Neural cell (in vitro differentiated cells): Measurements from ENCODE around the gene ARHGEF11. TPM values are rescaled to one million over a fixed set of nuclear protein-coding genes. Genes with fewer than 3 reads are reported as not detected.
A peak's percentile ranks its signal among the peaks of the same experiment; 100 is the strongest.

ENCODE experiments used
- H2AFZ ChIP-seq: fragments of 200-600, 300-800 bp; sonication (generic), shearing (Covaris generic); 2 replicates; pipeline ENCODE4 v1.6.0; 2014; ENCODE audit warnings: low read depth, mild to moderate bottlenecking, antibody characterized with exemption, low read length, moderate library complexity
- H3F3A ChIP-seq: fragments of 200-600 bp; shearing (Covaris generic); 2 replicates; pipeline ENCODE4 v1.6.1; 2016; ENCODE audit warnings: mild to moderate bottlenecking, moderate library complexity, mixed read lengths, antibody characterized with exemption, low read length; ENCODE audit not compliant: insufficient read depth, poor library complexity, severe bottlenecking
- H3K27ac ChIP-seq: fragments of 200-600, 300-800 bp; sonication (generic), shearing (Covaris generic); 2 replicates; pipeline ENCODE4 v1.5.1; 2014; ENCODE audit warnings: mild to moderate bottlenecking, low read length, moderate library complexity
- H3K27me3 ChIP-seq: fragments of 300-800, 200-600 bp; sonication (generic), shearing (Covaris generic); 2 replicates; pipeline ENCODE4 v1.6.0; 2014; ENCODE audit warnings: mild to moderate bottlenecking, low read depth, low read length, moderate library complexity; ENCODE audit not compliant: insufficient read depth
- H3K36me3 ChIP-seq: fragments of 300-800, 200-600 bp; sonication (generic), shearing (Covaris generic); 2 replicates; pipeline ENCODE4 v1.5.1; 2014; ENCODE audit warnings: mild to moderate bottlenecking, antibody characterized with exemption, low read length, moderate library complexity; ENCODE audit not compliant: insufficient read depth
- H3K4me2 ChIP-seq: fragments of 300-800, 200-600 bp; sonication (generic), shearing (Covaris generic); 2 replicates; pipeline ENCODE4 v1.6.0; 2014; ENCODE audit warnings: mild to moderate bottlenecking, low read length
- H3K4me3 ChIP-seq: fragments of 300-800, 200-600 bp; sonication (generic), shearing (Covaris generic); 2 replicates; pipeline ENCODE4 v1.5.1; 2014; ENCODE audit warnings: mild to moderate bottlenecking, low read length, moderate library complexity
- H3K79me2 ChIP-seq: fragments of 200-600 bp; shearing (Covaris generic); replicated peaks from 2 replicates; pipeline ENCODE4 v1.6.0; 2014; ENCODE audit warnings: mild to moderate bottlenecking, low read length, moderate library complexity; ENCODE audit not compliant: insufficient read depth
- H3K9ac ChIP-seq: fragments of 300-800, 200-600 bp; sonication (generic), shearing (Covaris generic); 2 replicates; pipeline ENCODE4 v1.6.1; 2016; ENCODE audit warnings: mild to moderate bottlenecking, low read length, mixed read lengths
- H3K9me2 ChIP-seq: fragments of 200-600 bp; shearing (Covaris generic); 2 replicates; pipeline ENCODE4 v1.6.1; 2016; ENCODE audit warnings: mild to moderate bottlenecking, low read length, mixed read lengths; ENCODE audit not compliant: insufficient read depth
- H3K9me3 ChIP-seq: fragments of 200-600, 300-800 bp; sonication (generic), shearing (Covaris generic); 2 replicates; pipeline ENCODE4 v1.6.1; 2016; ENCODE audit warnings: mild to moderate bottlenecking, mixed run types, low read length, moderate library complexity, mixed read lengths
- H4K20me1 ChIP-seq: fragments of 200-600 bp; shearing (Covaris generic); 2 replicates; pipeline ENCODE4 v1.6.1; 2016; ENCODE audit warnings: mild to moderate bottlenecking, mixed run types; ENCODE audit not compliant: insufficient read depth
- EP300 ChIP-seq: fragments of 450-650 bp; conservative IDR thresholded peaks from 2 replicates; pipeline ENCODE4 v1.6.1; 2014; ENCODE audit warnings: antibody characterized with exemption, mild to moderate bottlenecking, moderate library complexity; ENCODE audit not compliant: poor library complexity, severe bottlenecking
- EZH2 ChIP-seq: fragments of 200-600, 300-800 bp; shearing (Covaris generic), sonication (generic); IDR thresholded peaks from 2 replicates; pipeline ENCODE4 v1.6.1; 2014; ENCODE audit warnings: antibody characterized with exemption, low read length, borderline replicate concordance, mild to moderate bottlenecking; ENCODE audit not compliant: insufficient read depth, poor library complexity, severe bottlenecking
- MXI1 ChIP-seq: fragments of 450-650 bp; conservative IDR thresholded peaks from 2 replicates; pipeline ENCODE4 v1.6.1; 2014; ENCODE audit warnings: antibody characterized with exemption, mild to moderate bottlenecking; ENCODE audit not compliant: poor library complexity, severe bottlenecking
- POLR2AphosphoS5 ChIP-seq: IDR thresholded peaks from 2 replicates; pipeline ENCODE4 v1.6.1; 2012
- RAD21 ChIP-seq: fragments of 450-650 bp; conservative IDR thresholded peaks from 2 replicates; pipeline ENCODE4 v1.6.1; 2014; ENCODE audit warnings: antibody characterized with exemption, mild to moderate bottlenecking, moderate library complexity
- SMC3 ChIP-seq: fragments of 450-650 bp; conservative IDR thresholded peaks from 2 replicates; pipeline ENCODE4 v1.6.1; 2014; ENCODE audit warnings: antibody characterized with exemption, mild to moderate bottlenecking, moderate library complexity; ENCODE audit not compliant: poor library complexity
- TAF1 ChIP-seq: IDR thresholded peaks from 2 replicates; pipeline ENCODE4 v1.6.1; 2012; ENCODE audit warnings: low read depth
- polyA plus RNA-seq: library from polyadenylated mRNA; depleted of rRNA; stranded (reverse); fragments of >200 nt; gene quantifications from 2 replicates; pipeline ENCODE4 v1.2.3, GENCODE V29; 2014
- TF ChIP-seq, protein P1 (sequence below): fragments of 450-650 bp; IDR thresholded peaks from 2 replicates; pipeline ENCODE4 v1.5.1; 2014; ENCODE audit warnings: antibody characterized with exemption, mild to moderate bottlenecking, moderate library complexity; ENCODE audit not compliant: poor library complexity, severe bottlenecking
- TF ChIP-seq, protein P2 (sequence below): IDR thresholded peaks from 2 replicates; pipeline ENCODE4 v1.6.1; 2012; ENCODE audit warnings: borderline replicate concordance

ARHGEF11 gene
- polyA plus RNA-seq, 1 donor from 2014 or later = 33.2 TPM

GRCh38 chr1:156924478-156925153 lies 120.9 kb downstream of the ARHGEF11 start:
- H3F3A ChIP-seq = no peaks in the 10 kb centered on the region
- H3K27me3 ChIP-seq = peaks cover 92% of the 10 kb centered on the region
- H3K36me3 ChIP-seq = no peaks in the 10 kb centered on the region
- no peak overlapping the region for H2AFZ ChIP-seq
- H3K9ac ChIP-seq = no peak overlapping the region
- no peaks in the 10 kb centered on the region for H3K79me2 ChIP-seq
- no peak for TF ChIP-seq RAD21
- no peak for TF ChIP-seq TAF1
- TF ChIP-seq, protein P1, sequence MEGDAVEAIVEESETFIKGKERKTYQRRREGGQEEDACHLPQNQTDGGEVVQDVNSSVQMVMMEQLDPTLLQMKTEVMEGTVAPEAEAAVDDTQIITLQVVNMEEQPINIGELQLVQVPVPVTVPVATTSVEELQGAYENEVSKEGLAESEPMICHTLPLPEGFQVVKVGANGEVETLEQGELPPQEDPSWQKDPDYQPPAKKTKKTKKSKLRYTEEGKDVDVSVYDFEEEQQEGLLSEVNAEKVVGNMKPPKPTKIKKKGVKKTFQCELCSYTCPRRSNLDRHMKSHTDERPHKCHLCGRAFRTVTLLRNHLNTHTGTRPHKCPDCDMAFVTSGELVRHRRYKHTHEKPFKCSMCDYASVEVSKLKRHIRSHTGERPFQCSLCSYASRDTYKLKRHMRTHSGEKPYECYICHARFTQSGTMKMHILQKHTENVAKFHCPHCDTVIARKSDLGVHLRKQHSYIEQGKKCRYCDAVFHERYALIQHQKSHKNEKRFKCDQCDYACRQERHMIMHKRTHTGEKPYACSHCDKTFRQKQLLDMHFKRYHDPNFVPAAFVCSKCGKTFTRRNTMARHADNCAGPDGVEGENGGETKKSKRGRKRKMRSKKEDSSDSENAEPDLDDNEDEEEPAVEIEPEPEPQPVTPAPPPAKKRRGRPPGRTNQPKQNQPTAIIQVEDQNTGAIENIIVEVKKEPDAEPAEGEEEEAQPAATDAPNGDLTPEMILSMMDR = no peak
- TF ChIP-seq EP300 = no peak
- TF ChIP-seq POLR2AphosphoS5 = no peak
- TF ChIP-seq EZH2 = no peak
- no peak overlapping the region for H3K4me2 ChIP-seq
- H3K4me3 ChIP-seq = peak overlapping the region; percentile 55
- no peaks in the 10 kb centered on the region for H3K9me3 ChIP-seq
- H3K27ac ChIP-seq = no peak overlapping the region
- H3K9me2 ChIP-seq = no peaks in the 10 kb centered on the region
- no peaks in the 10 kb centered on the region for H4K20me1 ChIP-seq

GRCh38 chr1:156923670-156924477 lies 121.7 kb downstream of the ARHGEF11 start:
- peak overlapping the region; percentile 55 for H3K4me3 ChIP-seq
- H4K20me1 ChIP-seq = no peaks in the 10 kb centered on the region

More at GRCh38 chr1:156923670-156924477, 121.7 kb downstream of the ARHGEF11 start:
- Histone ChIP-seq H3K27ac (no peak overlapping the region), H3K9me3 (no peaks in the 10 kb centered on the region), H3K9me2 (no peaks in the 10 kb centered on the region), H2AFZ (no peak overlapping the region), H3K36me3 (no peaks in the 10 kb centered on the region), H3K9ac (no peak overlapping the region), H3K27me3 (peaks cover 95% of the 10 kb centered on the region), H3K4me2 (no peak overlapping the region), H3F3A (no peaks in the 10 kb centered on the region), H3K79me2 (no peaks in the 10 kb centered on the region)
- no peak for TF ChIP-seq TAF1
- TF ChIP-seq SMC3 = no peak
- TF ChIP-seq RAD21 = no peak
- no peak for TF ChIP-seq EZH2
- TF ChIP-seq, protein P2, sequence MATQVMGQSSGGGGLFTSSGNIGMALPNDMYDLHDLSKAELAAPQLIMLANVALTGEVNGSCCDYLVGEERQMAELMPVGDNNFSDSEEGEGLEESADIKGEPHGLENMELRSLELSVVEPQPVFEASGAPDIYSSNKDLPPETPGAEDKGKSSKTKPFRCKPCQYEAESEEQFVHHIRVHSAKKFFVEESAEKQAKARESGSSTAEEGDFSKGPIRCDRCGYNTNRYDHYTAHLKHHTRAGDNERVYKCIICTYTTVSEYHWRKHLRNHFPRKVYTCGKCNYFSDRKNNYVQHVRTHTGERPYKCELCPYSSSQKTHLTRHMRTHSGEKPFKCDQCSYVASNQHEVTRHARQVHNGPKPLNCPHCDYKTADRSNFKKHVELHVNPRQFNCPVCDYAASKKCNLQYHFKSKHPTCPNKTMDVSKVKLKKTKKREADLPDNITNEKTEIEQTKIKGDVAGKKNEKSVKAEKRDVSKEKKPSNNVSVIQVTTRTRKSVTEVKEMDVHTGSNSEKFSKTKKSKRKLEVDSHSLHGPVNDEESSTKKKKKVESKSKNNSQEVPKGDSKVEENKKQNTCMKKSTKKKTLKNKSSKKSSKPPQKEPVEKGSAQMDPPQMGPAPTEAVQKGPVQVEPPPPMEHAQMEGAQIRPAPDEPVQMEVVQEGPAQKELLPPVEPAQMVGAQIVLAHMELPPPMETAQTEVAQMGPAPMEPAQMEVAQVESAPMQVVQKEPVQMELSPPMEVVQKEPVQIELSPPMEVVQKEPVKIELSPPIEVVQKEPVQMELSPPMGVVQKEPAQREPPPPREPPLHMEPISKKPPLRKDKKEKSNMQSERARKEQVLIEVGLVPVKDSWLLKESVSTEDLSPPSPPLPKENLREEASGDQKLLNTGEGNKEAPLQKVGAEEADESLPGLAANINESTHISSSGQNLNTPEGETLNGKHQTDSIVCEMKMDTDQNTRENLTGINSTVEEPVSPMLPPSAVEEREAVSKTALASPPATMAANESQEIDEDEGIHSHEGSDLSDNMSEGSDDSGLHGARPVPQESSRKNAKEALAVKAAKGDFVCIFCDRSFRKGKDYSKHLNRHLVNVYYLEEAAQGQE = no peak
- no peak for TF ChIP-seq MXI1
- TF ChIP-seq EP300 = no peak
- TF ChIP-seq, protein P1 = no peak
- TF ChIP-seq POLR2AphosphoS5 = no peak
